K562 (cell line): Measurements from ENCODE around the gene CRELD2. TPM values are rescaled to one million over a fixed set of nuclear protein-coding genes. Genes with fewer than 3 reads are reported as not detected.
A peak's percentile ranks its signal among the peaks of the same experiment; 100 is the strongest.

Source experiments
- CBX3 ChIP-seq, 2 experiments: IDR thresholded peaks; 1 replicate in 1 of 2; 2 replicates in 1 of 2; pipeline ENCODE4 v1.6.1; 2012; ENCODE audit warnings: inconsistent platforms in 2 of 2, low read length in 2 of 2, borderline replicate concordance in 1 of 2, control low read depth in 1 of 2
- CHD4 ChIP-seq: fragments of 200-600 bp; sonication (generic); IDR thresholded peaks from 3 replicates; pipeline ENCODE4 v1.6.1; 2012; ENCODE audit warnings: low read depth, mild to moderate bottlenecking, mixed read lengths, low read length, inconsistent platforms; ENCODE audit not compliant: insufficient read depth, insufficient replicate concordance, poor library complexity, severe bottlenecking
- HMGN3 ChIP-seq: IDR thresholded peaks from 2 replicates; pipeline ENCODE4 v1.6.1; 2011; ENCODE audit warnings: borderline replicate concordance, low read depth, mild to moderate bottlenecking, mixed read lengths, low read length; ENCODE audit not compliant: insufficient read length; ENCODE audit errors: extremely low read depth
- L3MBTL2 ChIP-seq: fragments of 450-650 bp; IDR thresholded peaks from 2 replicates; pipeline ENCODE4 v1.6.1; 2016; ENCODE audit warnings: mild to moderate bottlenecking, moderate library complexity
- NBN ChIP-seq: fragments of 450-650 bp; IDR thresholded peaks from 2 replicates; pipeline ENCODE4 v1.6.1; 2016; ENCODE audit warnings: low read depth, mild to moderate bottlenecking
- NCOA1 ChIP-seq: fragments of 450-650 bp; IDR thresholded peaks from 2 replicates; pipeline ENCODE4 v1.6.1; 2016; ENCODE audit warnings: low read depth
- POLR2AphosphoS5 ChIP-seq: IDR thresholded peaks from 2 replicates; pipeline ENCODE4 v1.6.1; 2011; ENCODE audit warnings: mild to moderate bottlenecking, low read depth, low read length, moderate library complexity; ENCODE audit not compliant: control insufficient read depth, insufficient read depth
- SRSF3 ChIP-seq: fragments of 200-400 bp; formaldehyde crosslinking; IDR thresholded peaks from 2 replicates; pipeline ENCODE4 v1.6.1; 2016; ENCODE audit warnings: mild to moderate bottlenecking, low read length, moderate library complexity; ENCODE audit not compliant: insufficient read depth
- ZNF253 ChIP-seq: fragments of 250-450 bp; sonication (Bioruptor Pico); conservative IDR thresholded peaks from 2 replicates; pipeline ENCODE4 v1.6.1; 2021; ENCODE audit warnings: mild to moderate bottlenecking
- ZNF589 ChIP-seq: fragments of 200-800 bp; sonication (Bioruptor generic); IDR thresholded peaks from 2 replicates; pipeline ENCODE4 v1.6.1; 2016; ENCODE audit warnings: low read depth, missing genetic modification characterization, missing compliant biosample characterization
- ZNF717 ChIP-seq: fragments of 250-450 bp; sonication (Bioruptor Pico); IDR thresholded peaks from 2 replicates; pipeline ENCODE4 v1.5.0; 2021
- polyA plus RNA-seq, 8 experiments: library from polyadenylated mRNA; depleted of rRNA in 4 of 8; stranded (reverse) in 5 of 8; unstranded in 3 of 8; fragments of >200 nt; fragmentation: Nextera tagmentation in 2 of 8; fragmentation: Illumina TruSeq in 1 of 8; extraction: Ambion mirVana in 2 of 8; extraction: Trizol in 1 of 8; gene quantifications; 2 replicates each; pipeline versions ENCODE4 v1.2.1 to v1.2.3, GENCODE V29; 2011 to 2014; ENCODE audit warnings: inconsistent platforms in 1 of 8, missing spikeins in 1 of 8
- total RNA-seq, 7 experiments: library from RNA; depleted of rRNA in 6 of 7; stranded (reverse); fragments of >200 nt in 6 of 7; fragmentation: Illumina TruSeq in 2 of 7; extraction: Trizol in 2 of 7; gene quantifications; 2 replicates each; pipeline versions ENCODE4 v1.2.1 to v1.2.3, GENCODE V29; 2011 to 2021; ENCODE audit warnings: low replicate concordance in 1 of 7
- TF ChIP-seq, protein P1 (sequence below): fragments of 200-800 bp; sonication (Bioruptor generic); IDR thresholded peaks from 2 replicates; pipeline ENCODE4 v1.6.1; 2016; ENCODE audit warnings: missing genetic modification characterization, missing compliant biosample characterization
- TF ChIP-seq, protein P2 (sequence below): fragments of 250-450 bp; sonication (Bioruptor Pico); IDR thresholded peaks from 2 replicates; pipeline ENCODE4 v1.9.0; 2021; ENCODE audit warnings: mild to moderate bottlenecking, inconsistent platforms
- TF ChIP-seq, protein P3 (sequence below): sonication (generic); formaldehyde crosslinking; IDR thresholded peaks from 2 replicates; pipeline ENCODE4 v1.8.0; 2022; ENCODE audit warnings: mild to moderate bottlenecking, missing genetic modification reagents, borderline replicate concordance
- TF ChIP-seq, protein P4 (sequence below): sonication (generic); formaldehyde crosslinking; IDR thresholded peaks from 2 replicates; pipeline ENCODE4 v1.8.0; 2022; ENCODE audit warnings: mild to moderate bottlenecking, low read depth, missing genetic modification reagents

Gene CRELD2
- total and polyA plus RNA-seq, 9 of the 15 experiments (the other 6 are each of a cell fraction or from before 2014, with no cell fraction given) = 0.96 to 25.3 (median 8.8) TPM

DNA sequence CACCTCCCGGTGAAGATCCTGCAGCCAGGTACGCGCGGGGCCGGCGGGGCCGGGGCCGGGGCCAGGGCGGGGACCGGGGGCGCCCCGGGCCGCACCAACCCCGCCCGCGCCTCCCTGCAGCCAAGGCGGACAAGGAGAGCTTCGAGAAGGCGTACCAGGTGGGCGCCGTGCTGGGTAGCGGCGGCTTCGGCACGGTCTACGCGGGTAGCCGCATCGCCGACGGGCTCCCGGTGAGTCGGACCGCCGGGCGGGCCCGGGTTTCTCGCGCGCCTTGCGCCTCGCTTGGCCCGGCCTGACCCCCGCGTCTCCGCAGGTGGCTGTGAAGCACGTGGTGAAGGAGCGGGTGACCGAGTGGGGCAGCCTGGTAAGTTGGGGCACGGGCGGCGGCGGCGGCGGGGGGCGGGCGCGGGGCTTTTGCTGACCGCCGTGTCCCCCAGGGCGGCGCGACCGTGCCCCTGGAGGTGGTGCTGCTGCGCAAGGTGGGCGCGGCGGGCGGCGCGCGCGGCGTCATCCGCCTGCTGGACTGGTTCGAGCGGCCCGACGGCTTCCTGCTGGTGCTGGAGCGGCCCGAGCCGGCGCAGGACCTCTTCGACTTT is 42.7 kb downstream of the CRELD2 start (continued):
- TF ChIP-seq, protein P1, sequence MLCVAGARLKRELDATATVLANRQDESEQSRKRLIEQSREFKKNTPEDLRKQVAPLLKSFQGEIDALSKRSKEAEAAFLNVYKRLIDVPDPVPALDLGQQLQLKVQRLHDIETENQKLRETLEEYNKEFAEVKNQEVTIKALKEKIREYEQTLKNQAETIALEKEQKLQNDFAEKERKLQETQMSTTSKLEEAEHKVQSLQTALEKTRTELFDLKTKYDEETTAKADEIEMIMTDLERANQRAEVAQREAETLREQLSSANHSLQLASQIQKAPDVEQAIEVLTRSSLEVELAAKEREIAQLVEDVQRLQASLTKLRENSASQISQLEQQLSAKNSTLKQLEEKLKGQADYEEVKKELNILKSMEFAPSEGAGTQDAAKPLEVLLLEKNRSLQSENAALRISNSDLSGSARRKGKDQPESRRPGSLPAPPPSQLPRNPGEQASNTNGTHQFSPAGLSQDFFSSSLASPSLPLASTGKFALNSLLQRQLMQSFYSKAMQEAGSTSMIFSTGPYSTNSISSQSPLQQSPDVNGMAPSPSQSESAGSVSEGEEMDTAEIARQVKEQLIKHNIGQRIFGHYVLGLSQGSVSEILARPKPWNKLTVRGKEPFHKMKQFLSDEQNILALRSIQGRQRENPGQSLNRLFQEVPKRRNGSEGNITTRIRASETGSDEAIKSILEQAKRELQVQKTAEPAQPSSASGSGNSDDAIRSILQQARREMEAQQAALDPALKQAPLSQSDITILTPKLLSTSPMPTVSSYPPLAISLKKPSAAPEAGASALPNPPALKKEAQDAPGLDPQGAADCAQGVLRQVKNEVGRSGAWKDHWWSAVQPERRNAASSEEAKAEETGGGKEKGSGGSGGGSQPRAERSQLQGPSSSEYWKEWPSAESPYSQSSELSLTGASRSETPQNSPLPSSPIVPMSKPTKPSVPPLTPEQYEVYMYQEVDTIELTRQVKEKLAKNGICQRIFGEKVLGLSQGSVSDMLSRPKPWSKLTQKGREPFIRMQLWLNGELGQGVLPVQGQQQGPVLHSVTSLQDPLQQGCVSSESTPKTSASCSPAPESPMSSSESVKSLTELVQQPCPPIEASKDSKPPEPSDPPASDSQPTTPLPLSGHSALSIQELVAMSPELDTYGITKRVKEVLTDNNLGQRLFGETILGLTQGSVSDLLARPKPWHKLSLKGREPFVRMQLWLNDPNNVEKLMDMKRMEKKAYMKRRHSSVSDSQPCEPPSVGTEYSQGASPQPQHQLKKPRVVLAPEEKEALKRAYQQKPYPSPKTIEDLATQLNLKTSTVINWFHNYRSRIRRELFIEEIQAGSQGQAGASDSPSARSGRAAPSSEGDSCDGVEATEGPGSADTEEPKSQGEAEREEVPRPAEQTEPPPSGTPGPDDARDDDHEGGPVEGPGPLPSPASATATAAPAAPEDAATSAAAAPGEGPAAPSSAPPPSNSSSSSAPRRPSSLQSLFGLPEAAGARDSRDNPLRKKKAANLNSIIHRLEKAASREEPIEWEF (CRISPR knock-in tag) = no peak
- TF ChIP-seq ZNF717 (CRISPR knock-in tag) = no peak
- TF ChIP-seq SRSF3 = no peak
- TF ChIP-seq CHD4 = no peak
- TF ChIP-seq, protein P2, sequence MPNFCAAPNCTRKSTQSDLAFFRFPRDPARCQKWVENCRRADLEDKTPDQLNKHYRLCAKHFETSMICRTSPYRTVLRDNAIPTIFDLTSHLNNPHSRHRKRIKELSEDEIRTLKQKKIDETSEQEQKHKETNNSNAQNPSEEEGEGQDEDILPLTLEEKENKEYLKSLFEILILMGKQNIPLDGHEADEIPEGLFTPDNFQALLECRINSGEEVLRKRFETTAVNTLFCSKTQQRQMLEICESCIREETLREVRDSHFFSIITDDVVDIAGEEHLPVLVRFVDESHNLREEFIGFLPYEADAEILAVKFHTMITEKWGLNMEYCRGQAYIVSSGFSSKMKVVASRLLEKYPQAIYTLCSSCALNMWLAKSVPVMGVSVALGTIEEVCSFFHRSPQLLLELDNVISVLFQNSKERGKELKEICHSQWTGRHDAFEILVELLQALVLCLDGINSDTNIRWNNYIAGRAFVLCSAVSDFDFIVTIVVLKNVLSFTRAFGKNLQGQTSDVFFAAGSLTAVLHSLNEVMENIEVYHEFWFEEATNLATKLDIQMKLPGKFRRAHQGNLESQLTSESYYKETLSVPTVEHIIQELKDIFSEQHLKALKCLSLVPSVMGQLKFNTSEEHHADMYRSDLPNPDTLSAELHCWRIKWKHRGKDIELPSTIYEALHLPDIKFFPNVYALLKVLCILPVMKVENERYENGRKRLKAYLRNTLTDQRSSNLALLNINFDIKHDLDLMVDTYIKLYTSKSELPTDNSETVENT (CRISPR knock-in tag) = no peak
- TF ChIP-seq NCOA1 = no peak
- no peak for TF ChIP-seq ZNF253 (CRISPR knock-in tag)
- TF ChIP-seq, protein P3, sequence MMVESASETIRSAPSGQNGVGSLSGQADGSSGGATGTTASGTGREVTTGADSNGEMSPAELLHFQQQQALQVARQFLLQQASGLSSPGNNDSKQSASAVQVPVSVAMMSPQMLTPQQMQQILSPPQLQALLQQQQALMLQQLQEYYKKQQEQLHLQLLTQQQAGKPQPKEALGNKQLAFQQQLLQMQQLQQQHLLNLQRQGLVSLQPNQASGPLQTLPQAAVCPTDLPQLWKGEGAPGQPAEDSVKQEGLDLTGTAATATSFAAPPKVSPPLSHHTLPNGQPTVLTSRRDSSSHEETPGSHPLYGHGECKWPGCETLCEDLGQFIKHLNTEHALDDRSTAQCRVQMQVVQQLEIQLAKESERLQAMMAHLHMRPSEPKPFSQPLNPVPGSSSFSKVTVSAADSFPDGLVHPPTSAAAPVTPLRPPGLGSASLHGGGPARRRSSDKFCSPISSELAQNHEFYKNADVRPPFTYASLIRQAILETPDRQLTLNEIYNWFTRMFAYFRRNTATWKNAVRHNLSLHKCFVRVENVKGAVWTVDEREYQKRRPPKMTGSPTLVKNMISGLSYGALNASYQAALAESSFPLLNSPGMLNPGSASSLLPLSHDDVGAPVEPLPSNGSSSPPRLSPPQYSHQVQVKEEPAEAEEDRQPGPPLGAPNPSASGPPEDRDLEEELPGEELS (CRISPR knock-in tag) = no peak
- TF ChIP-seq CBX3 (IDR thresholded peaks at IDR 0.05; ENCODE audit: borderline replicate concordance in 1 of 2, low read length in 2 of 2) = no peak
- TF ChIP-seq ZNF589 (CRISPR knock-in tag) = no peak
- TF ChIP-seq, protein P4, sequence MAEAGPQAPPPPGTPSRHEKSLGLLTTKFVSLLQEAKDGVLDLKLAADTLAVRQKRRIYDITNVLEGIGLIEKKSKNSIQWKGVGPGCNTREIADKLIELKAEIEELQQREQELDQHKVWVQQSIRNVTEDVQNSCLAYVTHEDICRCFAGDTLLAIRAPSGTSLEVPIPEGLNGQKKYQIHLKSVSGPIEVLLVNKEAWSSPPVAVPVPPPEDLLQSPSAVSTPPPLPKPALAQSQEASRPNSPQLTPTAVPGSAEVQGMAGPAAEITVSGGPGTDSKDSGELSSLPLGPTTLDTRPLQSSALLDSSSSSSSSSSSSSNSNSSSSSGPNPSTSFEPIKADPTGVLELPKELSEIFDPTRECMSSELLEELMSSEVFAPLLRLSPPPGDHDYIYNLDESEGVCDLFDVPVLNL (CRISPR knock-in tag) = no peak
- no peak for TF ChIP-seq POLR2AphosphoS5
- TF ChIP-seq HMGN3 = peak; percentile 2
- peak; percentile 40; the same call in 1 of the 2 replicates for TF ChIP-seq L3MBTL2
- TF ChIP-seq NBN = no peak
